Activated naive CD4-positive, alpha-beta T cell treated with anti-CD3 and anti-CD28 coated beads for 36 hours (primary cell): ENCODE results near the gene PLEKHB2. TPM values are rescaled to one million over a fixed set of nuclear protein-coding genes. Genes with fewer than 3 reads are reported as not detected.
"Not testable (repeated sequence)": the region's sequence is repeated elsewhere in the genome, so short reads cannot be mapped to it uniquely, and the experiment has no call there.

Source experiments
- CTCF ChIA-PET: fragments of 350-600 bp; sonication (Branson Sonifier 250); formaldehyde crosslinking; loops from one replicate; lab custom pipeline; 2021; ENCODE audit warnings: antibody characterized with exemption; lab: Charles Lee
- DNase-seq: peaks from one replicate; pipeline ENCODE4 v3.0.0-alpha.2; 2020
- H3K27ac Mint-ChIP-seq: one replicate; pipeline ENCODE4 v1.8.0; 2021; ENCODE audit warnings: mild to moderate bottlenecking, mixed read lengths
- H3K27me3 Mint-ChIP-seq: one replicate; pipeline ENCODE4 v1.8.0; 2021; ENCODE audit warnings: low read depth, mixed read lengths
- H3K36me3 Mint-ChIP-seq: one replicate; pipeline ENCODE4 v1.8.0; 2021; ENCODE audit warnings: low read depth, mixed read lengths
- H3K4me1 Mint-ChIP-seq: one replicate; pipeline ENCODE4 v1.8.0; 2021; ENCODE audit warnings: low read depth, mixed read lengths
- H3K4me3 Mint-ChIP-seq: one replicate; pipeline ENCODE4 v1.8.0; 2021; ENCODE audit warnings: mild to moderate bottlenecking, moderate library complexity, mixed read lengths
- H3K9me3 Mint-ChIP-seq: one replicate; pipeline ENCODE4 v1.8.0; 2021; ENCODE audit warnings: mixed read lengths
- intact Hi-C: fragments of 100-400 bp; cut with micrococcal nuclease; formaldehyde crosslinking; loops from one replicate; pipeline ENCODE4 v1.15.1; 2023
- total RNA-seq, 2 experiments: library from RNA; stranded (reverse); gene quantifications; one replicate each; pipeline ENCODE4 v1.2.3, GENCODE V29; 2021

The PLEKHB2 gene
- total RNA-seq, 2 experiments from 2014 or later, result 43.4 to 43.9 TPM

DNA sequence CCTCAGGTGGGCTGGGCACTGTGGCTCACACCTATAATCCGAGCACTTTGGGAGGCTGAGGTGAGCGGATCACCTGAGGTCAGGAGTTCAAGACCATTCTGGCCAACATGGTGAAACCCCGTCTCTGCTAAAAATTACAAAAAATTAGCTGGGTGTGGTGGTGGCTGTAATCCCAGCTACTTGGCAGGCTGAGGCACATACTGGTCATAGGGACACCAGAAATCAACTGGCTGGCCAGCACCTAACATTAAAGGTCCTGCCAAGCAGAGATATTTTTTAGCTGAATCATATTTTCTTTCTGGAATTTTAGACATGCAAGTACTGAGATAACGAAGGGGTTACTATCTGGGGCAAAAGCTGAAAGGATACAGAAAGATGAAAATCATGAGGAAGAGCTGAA lies 76.3 kb downstream of the PLEKHB2 start:
- peaks cover 20% of the 10 kb centered on the region for H3K27me3 Mint-ChIP-seq
- CTCF ChIA-PET, result not testable (repeated sequence)

DNA sequence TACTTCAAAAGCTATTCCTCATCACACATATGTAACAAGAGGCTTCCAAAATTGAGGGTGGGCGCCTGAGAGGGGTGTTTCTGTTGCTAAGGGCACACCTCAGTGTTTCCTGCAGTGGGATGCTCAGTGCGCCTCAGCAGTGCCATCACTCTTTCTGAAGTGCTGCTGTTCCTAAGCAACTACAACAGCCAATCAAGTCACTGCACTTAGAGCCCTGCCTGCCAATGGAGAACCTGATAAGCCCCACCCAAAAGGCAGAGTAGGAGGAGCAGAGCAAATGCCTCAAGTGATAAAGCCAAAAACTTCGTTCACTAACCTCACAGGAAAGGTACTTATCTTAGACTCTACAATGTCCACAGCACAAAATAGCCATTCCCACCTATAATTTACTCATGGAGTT lies 88.3 kb downstream of the PLEKHB2 start:
- H3K36me3 Mint-ChIP-seq, DNase-seq, H3K27ac Mint-ChIP-seq, CTCF ChIA-PET, intact Hi-C loops, H3K4me1 Mint-ChIP-seq, H3K9me3 Mint-ChIP-seq, H3K4me3 Mint-ChIP-seq: not testable (repeated sequence)
- H3K27me3 Mint-ChIP-seq, result peaks cover 17% of the 10 kb centered on the region

More for the DNA sequence above, 76.3 kb downstream of the PLEKHB2 start:
- H3K4me1 Mint-ChIP-seq, intact Hi-C loops, H3K9me3 Mint-ChIP-seq, DNase-seq, H3K36me3 Mint-ChIP-seq, H3K4me3 Mint-ChIP-seq, H3K27ac Mint-ChIP-seq: not testable (repeated sequence)

DNA sequence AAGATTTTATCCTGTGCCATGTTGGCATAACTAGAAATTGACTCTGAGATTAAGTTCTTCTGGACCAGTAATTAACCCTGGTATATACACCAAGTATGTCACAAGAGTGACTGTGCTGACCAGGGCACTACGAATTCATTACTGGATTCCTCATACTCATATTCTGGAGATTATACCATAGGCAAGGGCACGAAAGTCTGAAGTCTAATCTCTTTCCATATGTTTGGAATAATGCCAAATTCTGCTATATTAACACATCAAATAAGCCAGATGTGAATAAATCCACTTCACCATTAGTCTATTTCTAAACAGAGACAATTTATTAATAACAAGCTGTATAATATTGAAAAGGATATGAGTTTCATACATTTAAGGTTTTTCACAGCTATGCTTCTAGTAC lies 91.0 kb downstream of the PLEKHB2 start:
- H3K4me3 Mint-ChIP-seq, intact Hi-C loops, CTCF ChIA-PET, H3K27ac Mint-ChIP-seq, H3K4me1 Mint-ChIP-seq, DNase-seq, H3K36me3 Mint-ChIP-seq, H3K9me3 Mint-ChIP-seq: not testable (repeated sequence)
- H3K27me3 Mint-ChIP-seq, result peaks cover 14% of the 10 kb centered on the region

Other genes with a start within 250 kb of the PLEKHB2 start
- 10 to 100 TPM; 52.7 to 55.0 TPM for gene FAM168B, start 11.9 kb upstream of the PLEKHB2 start, total RNA-seq
- gene POTEE, start 104.2 kb downstream of the PLEKHB2 start, total RNA-seq, result under 1 TPM; 0.40 to 0.45 TPM